Measurements from ENCODE around the gene GNB4.

- TF ChIP-seq POLR2AphosphoS5 (IDR thresholded peaks at IDR 0.05) (no peak), CTCF (IDR thresholded peaks at IDR 0.05) (no peak)
Measured at GRCh38 chr3:179355996-179356395, 95.3 kb downstream of the GNB4 start.
